Hypothalamus (tissue), 51 donors: ENCODE results near the gene SPNS1.
"Not testable (repeated sequence)": the region's sequence is repeated elsewhere in the genome, so short reads cannot be mapped to it uniquely, and the experiment has no call there.

Experiments
- DNase-seq, 51 donors: peaks; one replicate each; lab custom pipeline; 2025; lab: John Stamatoyannopoulos, UW

The SPNS1 gene

GRCh38 chr16:28986046-28986445 lies 11.5 kb downstream of the SPNS1 start:
- DNase-seq, result no peak

DNA sequence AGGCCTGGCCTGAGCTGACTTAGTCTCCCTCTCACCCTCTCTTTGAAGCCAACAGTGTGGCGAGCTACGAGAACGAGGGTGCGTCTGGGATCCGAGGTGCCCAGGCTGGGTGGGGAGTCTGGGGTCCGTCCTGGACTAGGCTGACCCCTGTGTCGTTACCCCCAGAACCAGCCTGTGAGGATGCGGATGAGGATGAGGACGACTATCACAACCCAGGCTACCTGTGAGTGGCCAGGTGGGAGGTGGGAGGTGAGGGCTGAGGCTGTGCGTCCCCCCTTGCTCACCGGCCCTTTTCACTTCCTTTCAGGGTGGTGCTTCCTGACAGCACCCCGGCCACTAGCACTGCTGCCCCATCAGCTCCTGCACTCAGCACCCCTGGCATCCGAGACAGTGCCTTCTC lies 11.9 kb downstream of the SPNS1 start:
- DNase-seq, result no peak

GRCh38 chr16:28987170-28987853 lies 12.7 kb downstream of the SPNS1 start:
- DNase-seq, result no peak

GRCh38 chr16:28989363-28989762 lies 14.8 kb downstream of the SPNS1 start:
- DNase-seq, result no peak

GRCh38 chr16:28990375-28991040 lies 15.9 kb downstream of the SPNS1 start:
- no peak for DNase-seq

DNA sequence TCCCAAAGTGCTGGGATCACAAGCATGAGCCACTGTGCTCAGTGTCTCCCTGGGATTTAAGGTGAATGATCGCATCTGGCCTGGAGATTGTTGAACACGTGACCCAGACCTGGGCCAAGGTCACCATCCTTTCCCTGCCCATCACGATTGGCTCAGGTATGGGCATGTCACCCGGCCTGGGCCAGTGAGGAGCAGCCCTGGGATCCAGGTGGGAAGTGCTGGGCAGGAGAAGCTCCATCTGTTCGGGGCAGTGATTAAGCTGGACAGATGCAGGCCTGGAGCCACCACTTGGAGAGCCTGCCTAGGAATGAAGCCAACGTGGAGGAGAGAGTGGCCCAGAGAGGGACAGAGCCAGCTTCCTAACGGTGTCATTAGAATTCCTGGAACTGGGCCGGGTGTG lies 17.1 kb downstream of the SPNS1 start:
- DNase-seq, result no peak

GRCh38 chr16:28992496-28992895 lies 17.9 kb downstream of the SPNS1 start:
- no peak for DNase-seq

DNA sequence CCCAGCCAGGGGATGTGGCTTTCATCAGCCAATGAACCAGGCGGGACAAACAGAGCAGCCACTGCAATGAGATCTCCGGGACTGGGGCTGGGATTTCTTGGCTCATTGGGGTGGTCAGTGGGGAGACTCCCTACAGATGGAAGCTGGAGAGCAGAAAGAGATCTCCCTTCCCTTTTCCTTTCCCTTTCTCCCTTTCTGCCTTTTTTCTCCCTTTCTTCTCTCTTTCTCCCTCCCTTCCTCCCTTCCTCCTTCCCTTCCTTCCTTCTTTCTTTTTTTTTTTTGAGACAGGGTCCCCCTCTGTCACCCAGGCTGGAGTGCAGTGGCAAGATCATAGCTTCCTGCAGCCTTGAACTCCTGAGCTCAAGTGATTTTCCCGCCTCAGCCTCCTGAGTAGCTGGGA lies 24.3 kb downstream of the SPNS1 start:
- no peak for DNase-seq

DNA sequence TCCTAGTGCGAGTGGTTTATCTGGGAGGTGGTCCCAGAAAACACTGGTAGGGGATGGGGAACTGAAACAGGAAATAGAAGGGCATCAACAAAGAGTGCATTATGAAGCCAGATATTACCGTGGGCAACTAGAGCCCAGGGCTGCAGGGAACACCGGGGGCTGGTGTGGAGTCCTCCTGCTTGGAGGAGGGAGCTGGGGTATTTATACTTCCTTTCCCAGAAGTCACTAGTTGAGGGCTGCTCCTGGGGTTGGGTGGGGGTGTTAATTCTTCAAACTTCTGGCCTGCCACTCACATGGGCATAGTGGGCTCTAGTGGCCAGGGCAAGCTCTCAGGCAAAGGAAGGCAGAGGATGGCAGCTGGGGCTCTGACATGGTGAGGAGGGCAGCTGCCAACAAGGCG lies 25.0 kb downstream of the SPNS1 start:
- no peak for DNase-seq

DNA sequence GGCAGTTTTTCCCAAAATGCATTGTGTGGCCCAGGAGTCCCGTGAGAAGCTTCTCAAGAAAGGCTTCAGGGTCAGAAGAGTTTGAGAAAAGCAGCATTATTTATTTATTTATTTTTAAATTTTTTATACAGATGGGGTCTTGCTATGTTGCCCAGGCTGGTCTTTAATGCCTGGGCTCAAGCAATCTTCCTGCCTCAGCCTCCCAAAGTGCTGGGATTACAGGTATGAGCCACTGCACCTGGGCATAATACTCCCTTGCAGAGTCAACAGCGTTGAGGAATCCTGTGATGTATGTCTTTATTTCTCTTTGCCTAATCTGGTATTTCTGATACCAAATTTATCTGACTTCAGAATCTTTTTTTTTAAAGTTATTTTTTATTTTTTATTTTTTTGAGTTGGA lies 25.4 kb downstream of the SPNS1 start:
- DNase-seq, result no peak

DNA sequence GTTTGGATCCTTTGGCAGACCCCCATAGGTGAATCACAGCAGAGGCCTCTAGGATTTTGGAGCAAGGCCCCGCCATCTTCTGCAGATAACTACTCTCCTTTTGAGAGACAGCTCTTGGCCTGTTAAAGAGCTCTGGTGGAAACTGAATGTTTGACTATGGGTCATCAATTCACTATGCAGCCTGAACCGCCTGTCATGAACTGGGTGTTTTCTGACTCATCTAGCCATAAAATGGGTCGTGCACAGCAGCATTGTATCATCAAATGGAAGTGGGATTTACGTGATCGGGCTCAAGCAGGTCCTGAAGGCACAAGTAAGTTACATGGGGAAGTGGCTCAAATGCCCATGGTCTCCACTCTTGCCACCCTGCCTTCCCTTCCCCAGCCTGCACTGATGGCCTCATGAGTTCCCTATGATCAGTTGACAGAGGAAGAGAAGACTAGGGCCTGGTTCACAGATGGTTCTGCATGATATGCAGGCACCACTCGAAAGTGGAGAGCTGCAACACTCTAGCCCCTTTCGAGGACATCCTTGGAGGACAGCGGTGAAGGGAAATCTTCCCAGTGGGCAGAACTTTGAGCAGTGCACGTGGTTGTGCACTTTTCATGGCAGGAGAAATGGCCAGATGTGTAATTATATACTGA lies 30.0 kb downstream of the SPNS1 start:
- not testable (repeated sequence) for DNase-seq

DNA sequence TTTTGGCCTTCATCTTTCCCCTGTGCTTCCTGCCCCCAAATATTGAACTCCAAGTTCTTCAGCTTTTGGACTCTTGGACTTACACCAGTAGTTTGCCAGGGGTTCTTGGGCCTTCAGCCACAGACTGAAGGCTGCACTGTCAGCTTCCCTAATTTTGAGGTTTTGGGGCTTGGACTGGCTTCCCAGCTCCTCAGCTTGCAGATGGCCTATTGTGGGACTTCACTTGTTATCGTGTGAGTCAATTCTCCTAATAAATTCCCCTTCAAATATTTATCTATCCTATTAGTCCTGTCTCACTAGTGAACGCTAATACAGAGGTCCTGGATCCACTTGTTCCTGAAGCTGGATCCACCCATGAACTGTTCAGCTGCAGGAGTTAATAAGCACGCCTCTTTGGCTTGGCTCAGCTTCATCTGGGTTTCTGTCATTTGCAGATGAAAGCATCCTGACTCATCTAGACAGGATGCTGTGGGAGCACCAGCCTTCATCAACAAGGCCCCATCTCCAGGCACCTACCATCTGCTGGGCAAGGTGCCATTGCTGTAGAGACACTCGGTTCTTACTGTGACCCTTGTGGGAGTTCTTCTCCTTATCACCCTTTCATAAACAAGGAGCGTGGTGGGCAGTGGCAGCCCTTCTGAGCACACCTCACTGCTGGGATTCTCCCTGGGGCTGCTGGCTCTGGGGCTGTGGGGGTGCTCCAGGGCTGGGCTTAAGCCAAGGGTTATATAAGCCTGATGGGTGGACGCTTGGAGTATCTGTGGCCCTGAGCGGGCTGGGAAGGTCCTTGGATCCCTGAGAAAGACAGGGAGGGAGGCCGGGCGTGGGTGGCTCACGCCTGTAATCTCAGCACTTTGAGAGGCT lies 33.4 kb downstream of the SPNS1 start:
- peak in 1 of 51 donors; percentile 17 for DNase-seq

DNA sequence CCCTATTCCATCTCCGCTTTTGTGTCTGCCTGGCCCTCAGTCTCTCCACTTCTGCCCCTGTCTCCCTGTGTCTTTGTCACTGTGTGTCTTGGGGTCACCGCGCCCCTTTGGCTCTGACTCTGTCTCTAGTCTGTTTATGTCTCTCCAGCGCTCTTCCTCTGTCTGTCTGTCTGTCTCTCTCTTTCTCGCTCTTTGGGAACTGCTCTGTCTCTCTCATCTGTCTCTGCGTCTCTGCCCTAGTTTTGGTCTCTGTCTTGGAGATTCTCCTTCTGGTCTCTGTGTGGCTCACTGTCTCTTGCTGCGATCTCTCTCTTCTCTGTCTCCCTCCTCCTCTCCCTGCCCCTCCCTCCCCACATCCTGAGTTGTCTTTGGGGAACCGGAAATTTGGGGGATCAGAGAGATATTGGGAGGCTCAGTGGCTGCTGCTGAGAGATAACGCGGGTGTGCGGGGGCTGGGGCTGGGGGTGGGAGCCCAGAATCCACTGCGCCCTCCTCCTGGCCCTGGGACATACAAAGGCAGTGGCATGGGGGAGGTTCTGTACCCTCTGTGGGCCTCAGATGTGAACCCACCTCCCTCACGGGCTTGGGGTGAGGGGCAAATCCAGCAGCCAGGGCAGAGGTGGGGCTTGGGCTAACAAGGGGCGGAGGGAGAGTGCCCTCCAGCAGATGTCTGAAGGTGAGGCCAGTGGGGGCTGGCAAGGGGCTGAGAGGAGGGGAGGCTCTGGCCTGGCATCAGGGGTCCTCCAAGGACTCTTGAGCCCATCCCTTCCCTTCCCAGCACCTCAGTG lies 34.7 kb downstream of the SPNS1 start:
- no peak for DNase-seq

- no peak for DNase-seq
Observed at GRCh38 chr16:29009838-29010166, 35.2 kb downstream of the SPNS1 start.

DNA sequence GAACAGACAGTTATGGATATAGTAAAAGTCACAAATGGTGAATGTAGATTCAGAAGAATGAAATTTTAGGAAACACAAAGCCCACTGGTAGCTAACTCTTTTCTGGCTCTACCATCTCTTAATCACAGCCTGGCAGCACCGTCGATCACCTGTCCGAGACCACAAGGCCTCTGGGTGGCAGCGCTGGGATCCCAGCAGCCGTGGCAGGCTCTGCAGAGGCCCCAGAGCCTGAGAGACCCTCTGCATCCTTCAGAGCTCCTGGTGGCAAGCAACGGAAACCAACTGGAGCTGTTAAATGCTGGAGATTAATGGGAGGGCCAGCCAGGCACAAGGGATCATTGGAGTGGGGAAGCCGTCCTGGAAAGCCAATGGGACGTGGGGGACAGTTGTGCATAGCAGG lies 36.5 kb downstream of the SPNS1 start:
- DNase-seq, result no peak

GRCh38 chr16:29011851-29012250 lies 37.3 kb downstream of the SPNS1 start:
- no peak for DNase-seq

DNA sequence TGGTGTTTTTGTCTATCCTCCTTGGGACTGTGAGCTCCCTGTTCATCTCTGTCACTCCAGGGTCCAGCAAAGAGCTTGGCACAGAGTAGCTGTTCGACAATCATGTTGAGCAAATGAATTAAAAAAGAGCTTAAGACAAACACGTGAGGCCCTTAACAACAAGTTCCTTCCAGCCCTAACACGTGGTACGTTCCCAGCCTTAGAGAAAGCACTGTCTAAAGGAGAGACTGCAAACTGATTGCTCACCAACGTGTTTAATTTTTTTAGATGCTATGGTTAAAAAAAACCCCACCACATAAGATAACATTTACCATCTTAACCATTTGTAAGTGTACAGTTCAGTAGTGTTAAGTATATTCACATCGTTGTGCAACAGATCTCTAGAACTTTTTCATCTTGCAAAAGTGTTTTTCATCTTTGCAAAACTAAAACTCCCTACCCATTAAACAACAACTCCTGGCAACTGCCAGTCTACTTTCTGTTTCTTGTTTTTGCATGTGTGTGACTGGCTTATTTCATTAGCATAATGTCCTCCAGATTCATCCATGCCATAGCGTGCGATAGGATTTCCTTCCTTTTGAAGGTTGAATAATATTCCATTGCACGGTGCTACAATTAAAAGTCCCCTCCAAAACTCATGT lies 38.5 kb downstream of the SPNS1 start:
- DNase-seq, result no peak

DNA sequence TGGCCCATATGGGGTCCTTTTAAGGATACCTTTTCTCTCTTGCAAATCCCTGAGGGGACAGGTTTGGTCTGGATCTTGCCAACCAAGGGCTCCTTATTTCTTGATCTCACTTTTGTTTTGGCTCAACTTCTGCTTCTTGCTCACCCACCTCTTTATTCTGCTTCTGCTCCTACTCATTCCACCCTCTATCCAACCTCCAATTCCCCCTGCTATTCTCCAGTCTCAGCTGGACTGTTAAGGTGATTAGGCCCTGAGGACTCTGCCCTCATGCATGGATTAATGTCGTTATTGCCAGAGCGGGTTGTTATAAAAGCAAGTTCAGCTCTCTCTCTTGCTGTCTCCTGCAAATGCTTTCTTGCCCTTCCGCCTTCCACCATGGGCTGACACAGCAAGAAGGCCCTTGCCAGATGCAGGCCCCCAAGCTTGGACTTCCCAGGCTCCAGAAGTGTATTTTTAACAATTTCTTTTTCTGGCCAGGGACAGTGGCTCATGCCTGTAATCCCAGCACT lies 40.0 kb downstream of the SPNS1 start:
- DNase-seq, result no peak

DNA sequence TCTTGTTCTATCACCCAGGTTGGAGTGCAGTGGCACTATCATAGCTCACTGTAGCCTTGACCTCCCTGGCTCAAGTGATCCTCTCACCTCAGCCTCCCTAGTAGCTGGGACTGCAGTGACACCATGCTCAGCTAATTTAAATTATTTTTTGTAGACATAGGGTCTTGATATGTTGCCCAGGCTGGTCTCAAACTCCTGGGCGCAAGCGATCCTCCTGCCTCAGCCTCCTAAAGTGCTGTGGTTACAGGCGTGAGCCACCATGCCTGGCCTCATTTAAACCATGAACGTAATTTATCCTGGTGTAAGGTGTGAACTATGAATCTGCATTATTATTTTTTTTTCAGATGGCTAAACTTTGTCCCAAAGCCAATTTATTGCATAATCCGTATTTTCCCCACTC lies 47.6 kb downstream of the SPNS1 start:
- DNase-seq, result no peak
